HEK293 (cell line): ENCODE data around the gene CRX.

ENCODE experiments used
- CTCF ChIP-seq: fragments of 450-650 bp; formaldehyde crosslinking; IDR thresholded peaks from 2 replicates; pipeline ENCODE4 v1.5.1; 2016; ENCODE audit warnings: missing biosample characterization, missing genetic modification characterization
- EGR2 ChIP-seq: fragments of 450-650 bp; formaldehyde crosslinking; IDR thresholded peaks from 2 replicates; pipeline ENCODE4 v1.5.1; 2016; ENCODE audit warnings: low read depth, missing biosample characterization, missing genetic modification characterization
- KLF7 ChIP-seq: fragments of 450-650 bp; formaldehyde crosslinking; IDR thresholded peaks from 2 replicates; pipeline ENCODE4 v1.5.1; 2016; ENCODE audit warnings: missing biosample characterization, missing genetic modification characterization, borderline replicate concordance
- SP7 ChIP-seq: fragments of 450-650 bp; formaldehyde crosslinking; IDR thresholded peaks from 2 replicates; pipeline ENCODE4 v1.5.1; 2016; ENCODE audit warnings: missing biosample characterization, missing genetic modification characterization
- ZBTB1 ChIP-seq: fragments of 450-650 bp; formaldehyde crosslinking; IDR thresholded peaks from 2 replicates; pipeline ENCODE4 v1.5.1; 2016; ENCODE audit warnings: missing biosample characterization, missing genetic modification characterization
- ZBTB48 ChIP-seq: fragments of 450-650 bp; formaldehyde crosslinking; IDR thresholded peaks from 2 replicates; pipeline ENCODE4 v1.5.1; 2016; ENCODE audit warnings: missing biosample characterization, missing genetic modification characterization
- ZFHX2 ChIP-seq: fragments of 450-650 bp; formaldehyde crosslinking; conservative IDR thresholded peaks from 2 replicates; pipeline ENCODE4 v1.5.1; 2016; ENCODE audit warnings: missing biosample characterization, missing genetic modification characterization
- ZFP41 ChIP-seq: fragments of 450-650 bp; formaldehyde crosslinking; IDR thresholded peaks from 2 replicates; pipeline ENCODE4 v1.5.1; 2016; ENCODE audit warnings: missing biosample characterization, missing genetic modification characterization, borderline replicate concordance
- ZNF132 ChIP-seq: fragments of 450-650 bp; formaldehyde crosslinking; IDR thresholded peaks from 2 replicates; pipeline ENCODE4 v1.5.1; 2017; ENCODE audit warnings: missing biosample characterization, missing genetic modification characterization, borderline replicate concordance
- ZNF211 ChIP-seq: fragments of 450-650 bp; formaldehyde crosslinking; IDR thresholded peaks from 2 replicates; pipeline ENCODE4 v1.5.1; 2016; ENCODE audit warnings: low read depth, missing biosample characterization, missing genetic modification characterization
- ZNF404 ChIP-seq: fragments of 450-650 bp; formaldehyde crosslinking; IDR thresholded peaks from 2 replicates; pipeline ENCODE4 v1.5.1; 2017; ENCODE audit warnings: missing biosample characterization, missing genetic modification characterization
- ZNF544 ChIP-seq: fragments of 450-650 bp; formaldehyde crosslinking; IDR thresholded peaks from 2 replicates; pipeline ENCODE4 v1.5.0; 2017; ENCODE audit warnings: missing biosample characterization, missing genetic modification characterization
- ZNF555 ChIP-seq: fragments of 450-650 bp; formaldehyde crosslinking; conservative IDR thresholded peaks from 2 replicates; pipeline ENCODE4 v1.5.1; 2017; ENCODE audit warnings: missing biosample characterization, mild to moderate bottlenecking, missing genetic modification characterization, inconsistent platforms
- ZNF558 ChIP-seq: fragments of 450-650 bp; formaldehyde crosslinking; IDR thresholded peaks from 2 replicates; pipeline ENCODE4 v1.5.1; 2016; ENCODE audit warnings: missing biosample characterization, missing genetic modification characterization
- ZNF596 ChIP-seq: fragments of 450-650 bp; IDR thresholded peaks from 2 replicates; pipeline ENCODE4 v1.5.0; 2018; ENCODE audit warnings: missing biosample characterization, mild to moderate bottlenecking, missing genetic modification characterization, moderate library complexity
- ZNF654 ChIP-seq: fragments of 450-650 bp; formaldehyde crosslinking; IDR thresholded peaks from 2 replicates; pipeline ENCODE4 v1.5.1; 2016; ENCODE audit warnings: low read depth, missing biosample characterization, missing genetic modification characterization
- TF ChIP-seq, protein P1 (sequence below): fragments of 450-650 bp; formaldehyde crosslinking; IDR thresholded peaks from 2 replicates; pipeline ENCODE4 v1.5.1; 2016; ENCODE audit warnings: missing biosample characterization, missing genetic modification characterization
- TF ChIP-seq, protein P2 (sequence below): fragments of 450-650 bp; formaldehyde crosslinking; IDR thresholded peaks from 2 replicates; pipeline ENCODE4 v1.5.1; 2016; ENCODE audit warnings: missing biosample characterization, missing genetic modification characterization
- TF ChIP-seq, protein P3 (sequence below): fragments of 450-650 bp; formaldehyde crosslinking; IDR thresholded peaks from 2 replicates; pipeline ENCODE4; 2016; ENCODE audit warnings: missing biosample characterization, missing genetic modification characterization
- TF ChIP-seq, protein P4 (sequence below): fragments of 450-650 bp; formaldehyde crosslinking; IDR thresholded peaks from 2 replicates; pipeline ENCODE4 v1.5.1; 2016; ENCODE audit warnings: missing biosample characterization, missing genetic modification characterization

CRX gene

DNA sequence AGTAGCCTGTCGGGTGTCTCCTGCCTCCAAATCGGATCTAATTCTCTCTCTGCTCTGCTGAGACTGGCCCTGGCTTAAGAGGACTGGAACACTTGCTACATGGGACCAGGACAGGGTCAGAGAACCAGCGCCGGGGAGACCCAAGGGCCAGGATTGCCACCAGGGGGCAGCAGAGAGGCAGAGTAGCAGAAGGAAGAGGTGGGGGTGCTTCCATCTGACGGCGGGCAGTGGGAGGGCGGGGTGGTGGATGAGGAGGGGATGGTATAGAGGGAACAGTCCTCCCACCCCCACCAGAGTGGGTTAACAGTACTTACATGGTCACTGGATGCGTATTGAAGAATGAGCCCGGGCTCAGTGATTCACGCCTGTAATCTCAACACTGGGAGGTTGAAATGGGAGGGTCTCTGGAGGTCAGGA, 31.3 kb upstream of the CRX start (continued):
- TF ChIP-seq ZNF555 (no peak), ZNF132 (no peak), CTCF (tag by site-specific recombination) (peak; percentile 85), SP7 (tag by site-specific recombination) (peak; percentile 29; the same call in 1 of the 2 replicates), EGR2 (tag by site-specific recombination) (peak; percentile 42), ZNF544 (tag by site-specific recombination) (no peak), ZNF211 (no peak), ZBTB48 (tag by site-specific recombination) (no peak), ZNF404 (tag by site-specific recombination) (no peak), ZNF596 (tag by site-specific recombination) (no peak), ZFP41 (no peak), ZFHX2 (tag by site-specific recombination) (peak; percentile 58), ZBTB1 (no peak), ZNF558 (tag by site-specific recombination) (no peak), KLF7 (tag by site-specific recombination) (no peak), ZNF654 (tag by site-specific recombination) (peak; percentile 41)
- TF ChIP-seq, protein P1, sequence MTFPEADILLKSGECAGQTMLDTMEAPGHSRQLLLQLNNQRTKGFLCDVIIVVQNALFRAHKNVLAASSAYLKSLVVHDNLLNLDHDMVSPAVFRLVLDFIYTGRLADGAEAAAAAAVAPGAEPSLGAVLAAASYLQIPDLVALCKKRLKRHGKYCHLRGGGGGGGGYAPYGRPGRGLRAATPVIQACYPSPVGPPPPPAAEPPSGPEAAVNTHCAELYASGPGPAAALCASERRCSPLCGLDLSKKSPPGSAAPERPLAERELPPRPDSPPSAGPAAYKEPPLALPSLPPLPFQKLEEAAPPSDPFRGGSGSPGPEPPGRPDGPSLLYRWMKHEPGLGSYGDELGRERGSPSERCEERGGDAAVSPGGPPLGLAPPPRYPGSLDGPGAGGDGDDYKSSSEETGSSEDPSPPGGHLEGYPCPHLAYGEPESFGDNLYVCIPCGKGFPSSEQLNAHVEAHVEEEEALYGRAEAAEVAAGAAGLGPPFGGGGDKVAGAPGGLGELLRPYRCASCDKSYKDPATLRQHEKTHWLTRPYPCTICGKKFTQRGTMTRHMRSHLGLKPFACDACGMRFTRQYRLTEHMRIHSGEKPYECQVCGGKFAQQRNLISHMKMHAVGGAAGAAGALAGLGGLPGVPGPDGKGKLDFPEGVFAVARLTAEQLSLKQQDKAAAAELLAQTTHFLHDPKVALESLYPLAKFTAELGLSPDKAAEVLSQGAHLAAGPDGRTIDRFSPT, result no peak
- TF ChIP-seq, protein P2, sequence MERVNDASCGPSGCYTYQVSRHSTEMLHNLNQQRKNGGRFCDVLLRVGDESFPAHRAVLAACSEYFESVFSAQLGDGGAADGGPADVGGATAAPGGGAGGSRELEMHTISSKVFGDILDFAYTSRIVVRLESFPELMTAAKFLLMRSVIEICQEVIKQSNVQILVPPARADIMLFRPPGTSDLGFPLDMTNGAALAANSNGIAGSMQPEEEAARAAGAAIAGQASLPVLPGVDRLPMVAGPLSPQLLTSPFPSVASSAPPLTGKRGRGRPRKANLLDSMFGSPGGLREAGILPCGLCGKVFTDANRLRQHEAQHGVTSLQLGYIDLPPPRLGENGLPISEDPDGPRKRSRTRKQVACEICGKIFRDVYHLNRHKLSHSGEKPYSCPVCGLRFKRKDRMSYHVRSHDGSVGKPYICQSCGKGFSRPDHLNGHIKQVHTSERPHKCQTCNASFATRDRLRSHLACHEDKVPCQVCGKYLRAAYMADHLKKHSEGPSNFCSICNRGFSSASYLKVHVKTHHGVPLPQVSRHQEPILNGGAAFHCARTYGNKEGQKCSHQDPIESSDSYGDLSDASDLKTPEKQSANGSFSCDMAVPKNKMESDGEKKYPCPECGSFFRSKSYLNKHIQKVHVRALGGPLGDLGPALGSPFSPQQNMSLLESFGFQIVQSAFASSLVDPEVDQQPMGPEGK (tag by site-specific recombination), result peak; percentile 43; the same call in 1 of the 2 replicates
- TF ChIP-seq, protein P3, sequence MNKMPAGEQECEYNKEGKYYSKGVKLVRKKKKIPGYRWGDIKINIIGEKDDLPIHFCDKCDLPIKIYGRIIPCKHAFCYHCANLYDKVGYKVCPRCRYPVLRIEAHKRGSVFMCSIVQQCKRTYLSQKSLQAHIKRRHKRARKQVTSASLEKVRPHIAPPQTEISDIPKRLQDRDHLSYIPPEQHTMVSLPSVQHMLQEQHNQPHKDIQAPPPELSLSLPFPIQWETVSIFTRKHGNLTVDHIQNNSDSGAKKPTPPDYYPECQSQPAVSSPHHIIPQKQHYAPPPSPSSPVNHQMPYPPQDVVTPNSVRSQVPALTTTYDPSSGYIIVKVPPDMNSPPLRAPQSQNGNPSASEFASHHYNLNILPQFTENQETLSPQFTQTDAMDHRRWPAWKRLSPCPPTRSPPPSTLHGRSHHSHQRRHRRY (tag by site-specific recombination), result no peak
- TF ChIP-seq, protein P4, sequence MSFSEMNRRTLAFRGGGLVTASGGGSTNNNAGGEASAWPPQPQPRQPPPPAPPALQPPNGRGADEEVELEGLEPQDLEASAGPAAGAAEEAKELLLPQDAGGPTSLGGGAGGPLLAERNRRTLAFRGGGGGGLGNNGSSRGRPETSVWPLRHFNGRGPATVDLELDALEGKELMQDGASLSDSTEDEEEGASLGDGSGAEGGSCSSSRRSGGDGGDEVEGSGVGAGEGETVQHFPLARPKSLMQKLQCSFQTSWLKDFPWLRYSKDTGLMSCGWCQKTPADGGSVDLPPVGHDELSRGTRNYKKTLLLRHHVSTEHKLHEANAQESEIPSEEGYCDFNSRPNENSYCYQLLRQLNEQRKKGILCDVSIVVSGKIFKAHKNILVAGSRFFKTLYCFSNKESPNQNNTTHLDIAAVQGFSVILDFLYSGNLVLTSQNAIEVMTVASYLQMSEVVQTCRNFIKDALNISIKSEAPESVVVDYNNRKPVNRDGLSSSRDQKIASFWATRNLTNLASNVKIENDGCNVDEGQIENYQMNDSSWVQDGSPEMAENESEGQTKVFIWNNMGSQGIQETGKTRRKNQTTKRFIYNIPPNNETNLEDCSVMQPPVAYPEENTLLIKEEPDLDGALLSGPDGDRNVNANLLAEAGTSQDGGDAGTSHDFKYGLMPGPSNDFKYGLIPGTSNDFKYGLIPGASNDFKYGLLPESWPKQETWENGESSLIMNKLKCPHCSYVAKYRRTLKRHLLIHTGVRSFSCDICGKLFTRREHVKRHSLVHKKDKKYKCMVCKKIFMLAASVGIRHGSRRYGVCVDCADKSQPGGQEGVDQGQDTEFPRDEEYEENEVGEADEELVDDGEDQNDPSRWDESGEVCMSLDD, result 0 out of 2 replicates have a peak, but pooled peaks have one; percentile 11
